Activated T-cell treated with anti-CD3 and anti-CD28 coated beads, Interleukin-2, amount 50 U/mL, for 72 hours (primary cell): Measurements from ENCODE around the gene SYNGAP1. TPM values are rescaled to one million over a fixed set of nuclear protein-coding genes. Genes with fewer than 3 reads are reported as not detected.
A peak's percentile ranks its signal among the peaks of the same experiment; 100 is the strongest.
"Not testable (repeated sequence)": the region's sequence is repeated elsewhere in the genome, so short reads cannot be mapped to it uniquely, and the experiment has no call there.

Experiments
- ATAC-seq, 2 donors: fragments of 150-1000 bp; cut with Tn5 transposase; replicated peaks in 1 of 2; 2 replicates each; pipeline ENCODE4 v1.10.0; 2021; ENCODE audit warnings: moderate library complexity in 2 of 2, mild to moderate bottlenecking in 1 of 2
- DNase-seq, 2 donors: peaks; one replicate each; pipeline ENCODE4 v3.0.0; 2021 to 2022; ENCODE audit warnings: mixed read lengths in 1 of 2
- H3K27ac Mint-ChIP-seq: one replicate; pipeline ENCODE4 v1.8.0; 2022; ENCODE audit warnings: mild to moderate bottlenecking, moderate library complexity, mixed read lengths
- H3K27me3 Mint-ChIP-seq: one replicate; pipeline ENCODE4 v1.8.0; 2022; ENCODE audit warnings: low read depth, mixed read lengths
- H3K36me3 Mint-ChIP-seq, 2 donors: one replicate each; pipeline ENCODE4 v1.8.0; 2022; ENCODE audit warnings: mixed read lengths in 2 of 2, mild to moderate bottlenecking in 1 of 2; ENCODE audit not compliant: insufficient read depth in 2 of 2
- H3K4me1 Mint-ChIP-seq: one replicate; pipeline ENCODE4 v1.8.0; 2022; ENCODE audit warnings: low read depth, mixed read lengths
- H3K4me3 Mint-ChIP-seq, 2 donors: one replicate each; pipeline ENCODE4 v1.8.0; 2022; ENCODE audit warnings: mild to moderate bottlenecking in 2 of 2, mixed read lengths in 2 of 2, moderate library complexity in 2 of 2
- H3K9me3 Mint-ChIP-seq, 2 donors: one replicate each; pipeline ENCODE4 v1.8.0; 2022; ENCODE audit warnings: mixed read lengths in 2 of 2
- total RNA-seq, 2 donors: library from RNA; stranded (reverse); gene quantifications; one replicate each; pipeline ENCODE4 v1.2.3, GENCODE V29; 2022

Gene SYNGAP1
- total RNA-seq, result 10 to 100 TPM; 86.9 to 91.5 TPM

- peaks cover 78% of the 10 kb centered on the region for H3K4me1 Mint-ChIP-seq
- DNase-seq (peak; percentile 52 to 54), ATAC-seq (no peak)
- no peaks in the 10 kb centered on the region for H3K9me3 Mint-ChIP-seq
- peak within 1 kb of the TSS; percentile 98 to 99 for H3K4me3 Mint-ChIP-seq
- peak within 1 kb of the TSS; percentile 99 for H3K27ac Mint-ChIP-seq
- peaks cover 14 to 17% of the 10 kb centered on the region in 2 donors for H3K36me3 Mint-ChIP-seq
- no peaks in the 10 kb centered on the region for H3K27me3 Mint-ChIP-seq
Observed at GRCh38 chr6:33419580-33420490, at the start of gene SYNGAP1. Gene SYNGAP1 (plus strand): TSS chr6:33420065. CDS start chr6:33420265, 200 bp downstream.

DNA sequence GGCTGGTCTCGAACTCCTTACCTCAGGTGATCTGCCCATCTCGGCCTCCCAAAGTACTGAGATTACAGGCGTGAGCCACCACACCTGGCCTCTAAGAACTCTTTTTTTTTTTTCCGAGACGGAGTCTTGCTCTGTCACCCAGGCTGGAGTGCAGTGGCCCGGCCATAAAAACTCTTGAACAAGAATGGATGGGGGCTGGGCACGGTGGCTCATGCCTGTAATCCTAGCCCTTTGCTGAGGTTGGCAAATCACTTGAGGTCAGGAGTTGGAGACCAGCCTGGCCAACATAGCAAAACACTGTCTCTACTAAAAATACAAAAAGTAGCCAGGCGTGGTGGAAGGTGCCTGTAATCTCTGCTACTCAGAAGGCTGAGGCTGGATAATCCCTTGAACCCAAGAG, 48.0 kb upstream of the SYNGAP1 start:
- not testable (repeated sequence) for H3K4me3 Mint-ChIP-seq, H3K36me3 Mint-ChIP-seq, H3K27ac Mint-ChIP-seq, DNase-seq, ATAC-seq, H3K9me3 Mint-ChIP-seq, H3K27me3 Mint-ChIP-seq
- peaks cover 13% of the 10 kb centered on the region for H3K4me1 Mint-ChIP-seq

GRCh38 chr6:33372526-33373123, 47.2 kb upstream of the SYNGAP1 start:
- peaks cover 13% of the 10 kb centered on the region for H3K4me1 Mint-ChIP-seq
- no peaks in the 10 kb centered on the region for H3K36me3 Mint-ChIP-seq
- no peak for DNase-seq
- H3K9me3 Mint-ChIP-seq, result no peaks in the 10 kb centered on the region
- no peaks in the 10 kb centered on the region for H3K27me3 Mint-ChIP-seq
- H3K4me3 Mint-ChIP-seq, result no peak overlapping the region
- no peak overlapping the region for H3K27ac Mint-ChIP-seq
- ATAC-seq, result no peak

- ATAC-seq (no peak), DNase-seq (no peak)
- Mint-ChIP-seq H3K27ac (peak overlapping the region; percentile 84), H3K9me3 (no peaks in the 10 kb centered on the region), H3K4me1 (peaks cover 13% of the 10 kb centered on the region), H3K4me3 (no peak overlapping the region), H3K27me3 (no peaks in the 10 kb centered on the region), H3K36me3 (no peaks in the 10 kb centered on the region)
Observed at GRCh38 chr6:33373960-33374910, 45.6 kb upstream of the SYNGAP1 start.

DNA sequence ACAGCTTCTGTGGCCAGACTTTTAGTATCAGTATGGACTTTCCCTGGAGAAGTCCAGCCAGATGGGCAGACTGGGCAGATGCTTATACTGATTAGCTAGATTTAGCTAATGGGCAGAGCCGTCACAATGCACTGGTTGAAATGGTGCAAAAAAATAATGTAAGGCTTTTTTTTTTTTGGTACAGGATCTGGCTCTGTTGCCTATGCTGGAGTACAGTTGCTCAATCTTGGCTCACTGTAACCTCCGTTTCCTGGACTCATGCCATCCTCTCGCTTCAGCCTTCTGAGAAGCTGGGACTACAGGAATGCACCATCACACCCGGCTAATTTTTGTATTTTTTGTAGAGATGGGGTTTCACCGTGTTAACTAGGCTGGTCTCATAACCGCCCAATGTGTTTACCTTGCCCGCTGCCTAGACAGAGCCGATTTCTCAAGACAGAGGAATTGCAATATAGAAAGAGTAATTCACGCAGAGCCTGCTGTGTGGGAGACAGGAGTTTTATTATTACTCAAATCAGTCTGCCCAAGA, 44.7 kb upstream of the SYNGAP1 start:
- Mint-ChIP-seq H3K9me3 (no peaks in the 10 kb centered on the region), H3K4me3 (no peak overlapping the region), H3K27ac (peak overlapping the region; percentile 84), H3K27me3 (no peaks in the 10 kb centered on the region), H3K4me1 (peaks cover 13% of the 10 kb centered on the region), H3K36me3 (no peaks in the 10 kb centered on the region)
- ATAC-seq, result no peak
- no peak for DNase-seq

- ATAC-seq, result no peak
- Mint-ChIP-seq H3K27ac (no peak overlapping the region), H3K4me1 (peaks cover 13% of the 10 kb centered on the region), H3K36me3 (no peaks in the 10 kb centered on the region), H3K27me3 (no peaks in the 10 kb centered on the region), H3K4me3 (no peak overlapping the region), H3K9me3 (no peaks in the 10 kb centered on the region)
- DNase-seq, result no peak
Observed at GRCh38 chr6:33377171-33377570, 42.7 kb upstream of the SYNGAP1 start.

DNA sequence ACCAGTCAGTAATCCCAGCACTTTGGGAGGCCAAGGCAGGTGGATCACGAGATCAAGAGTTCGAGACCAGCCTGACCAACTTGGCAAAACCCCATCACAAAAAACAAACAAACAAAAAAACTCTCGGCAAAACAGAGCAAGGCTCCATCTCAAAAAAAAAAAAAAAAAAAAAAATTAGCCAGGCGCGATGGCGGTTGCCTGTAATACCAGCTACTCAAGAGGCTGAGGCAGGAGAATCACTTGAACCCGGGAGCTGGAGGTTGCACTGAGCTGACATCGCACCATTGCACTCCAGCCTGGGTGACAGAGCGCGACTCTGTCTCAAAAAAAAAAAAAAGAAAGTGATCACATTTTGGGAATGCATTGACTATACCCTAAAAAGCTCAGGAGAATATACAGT, 40.7 kb upstream of the SYNGAP1 start:
- peaks cover 13% of the 10 kb centered on the region for H3K4me1 Mint-ChIP-seq
- H3K27me3 Mint-ChIP-seq, H3K9me3 Mint-ChIP-seq, ATAC-seq, DNase-seq, H3K27ac Mint-ChIP-seq, H3K4me3 Mint-ChIP-seq, H3K36me3 Mint-ChIP-seq: not testable (repeated sequence)

DNA sequence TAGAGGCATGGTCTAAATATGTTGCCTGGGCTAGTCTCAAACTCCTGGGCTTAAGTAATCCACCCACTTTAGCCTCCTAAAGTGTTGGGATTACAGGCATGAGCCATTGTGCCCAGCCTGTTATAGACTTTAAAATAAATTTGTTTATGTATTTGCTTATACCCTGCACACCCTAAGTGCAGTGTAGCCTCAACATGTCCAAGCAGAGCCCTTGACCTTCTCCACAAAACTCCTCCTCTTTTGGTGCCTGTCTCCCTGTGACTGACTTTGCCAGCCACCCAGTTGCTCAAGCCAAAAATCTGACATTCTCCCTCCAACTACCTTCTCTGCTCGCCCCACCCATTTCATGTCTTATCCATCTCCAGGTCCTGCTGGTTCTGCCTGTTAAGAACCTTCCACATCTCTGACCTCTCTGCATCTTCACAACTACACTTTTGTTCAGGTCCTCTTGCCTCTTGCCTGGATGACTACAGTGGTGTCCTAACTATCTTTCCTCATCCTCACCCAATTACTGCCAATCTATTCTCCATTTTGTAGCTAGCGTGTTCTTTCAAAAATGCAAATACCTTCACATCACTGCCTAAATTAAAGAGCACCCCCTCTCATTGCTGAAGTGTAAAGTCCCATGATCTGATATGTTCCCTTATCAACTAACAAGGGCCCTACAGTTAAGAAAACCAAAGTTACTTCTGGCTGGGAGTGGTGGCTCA, 39.4 kb upstream of the SYNGAP1 start:
- H3K27me3 Mint-ChIP-seq, result no peaks in the 10 kb centered on the region
- peaks cover 10% of the 10 kb centered on the region for H3K4me1 Mint-ChIP-seq
- no peak overlapping the region for H3K27ac Mint-ChIP-seq
- DNase-seq (no peak), ATAC-seq (no peak)
- H3K4me3 Mint-ChIP-seq, result no peak overlapping the region
- H3K36me3 Mint-ChIP-seq, result no peaks in the 10 kb centered on the region
- no peaks in the 10 kb centered on the region for H3K9me3 Mint-ChIP-seq

DNA sequence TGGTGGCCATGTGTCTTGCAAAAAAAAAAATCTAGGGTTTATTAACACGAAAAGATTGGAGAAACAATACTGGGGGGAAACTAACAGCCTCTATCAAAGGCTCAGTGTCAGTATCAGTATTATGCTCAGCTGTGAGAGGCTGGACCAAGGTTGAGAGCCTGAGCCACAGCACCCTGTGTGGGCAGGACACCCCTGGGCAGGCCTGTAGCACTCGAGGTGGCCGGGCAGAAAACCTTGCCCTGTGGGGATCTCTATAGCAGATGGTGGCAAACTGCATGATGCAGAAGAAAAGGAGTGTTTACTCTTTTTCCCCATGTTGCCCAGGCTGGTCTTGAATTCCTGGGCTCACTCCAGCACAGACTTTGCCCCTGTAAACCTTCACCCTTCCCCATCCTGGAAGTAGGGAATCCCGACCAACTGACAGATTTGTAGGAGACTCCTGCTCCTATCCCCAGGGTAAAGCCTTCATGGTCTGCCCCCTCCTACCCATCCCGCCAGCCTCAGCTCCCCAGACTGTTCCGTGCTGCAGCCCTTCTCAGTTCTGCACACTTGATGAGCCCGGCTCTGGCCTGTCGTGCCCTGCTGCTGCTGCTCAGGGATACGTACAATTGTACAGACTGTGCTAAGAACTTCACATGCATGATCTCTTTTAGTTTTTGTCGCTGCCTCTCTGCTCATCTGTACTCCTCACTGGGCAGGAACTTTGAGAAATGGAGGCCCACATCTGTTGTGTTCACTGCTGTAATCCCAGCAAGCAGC, 36.3 kb upstream of the SYNGAP1 start:
- no peaks in the 10 kb centered on the region for H3K36me3 Mint-ChIP-seq

DNA sequence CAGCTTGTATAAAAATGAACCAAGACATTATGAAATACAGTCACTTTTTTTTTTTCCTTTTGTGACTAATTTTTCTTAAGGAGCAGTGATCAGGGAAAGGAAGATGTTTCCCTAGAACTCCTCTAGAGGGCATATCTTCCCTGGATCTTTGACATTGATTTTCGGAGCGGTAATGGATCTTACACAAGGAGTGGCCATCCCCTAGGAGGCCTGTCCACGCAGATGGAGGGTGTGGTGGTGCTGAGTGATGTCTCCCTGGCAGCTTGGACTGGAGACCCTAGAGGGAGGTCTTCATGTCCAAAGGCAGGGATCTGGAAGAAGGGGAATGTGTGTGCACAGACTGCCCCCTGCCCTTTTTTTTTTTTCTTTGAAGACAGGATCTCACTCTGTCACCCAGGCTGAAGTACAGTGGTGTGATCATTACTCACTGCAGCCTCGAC, 35.3 kb upstream of the SYNGAP1 start:
- ATAC-seq (no peak), DNase-seq (no peak)
- Mint-ChIP-seq H3K27me3 (no peaks in the 10 kb centered on the region), H3K4me3 (no peak overlapping the region), H3K9me3 (no peaks in the 10 kb centered on the region), H3K27ac (no peak overlapping the region), H3K4me1 (no peaks in the 10 kb centered on the region), H3K36me3 (no peaks in the 10 kb centered on the region)

More for the DNA sequence above, 36.3 kb upstream of the SYNGAP1 start:
- Mint-ChIP-seq H3K27ac (no peak overlapping the region), H3K4me1 (no peaks in the 10 kb centered on the region), H3K27me3 (no peaks in the 10 kb centered on the region), H3K4me3 (no peak overlapping the region), H3K9me3 (no peaks in the 10 kb centered on the region)
- no peak for DNase-seq
- ATAC-seq, result no peak

GRCh38 chr6:33390173-33390572, 29.7 kb upstream of the SYNGAP1 start:
- H3K9me3 Mint-ChIP-seq, result no peaks in the 10 kb centered on the region
- ATAC-seq (no peak), DNase-seq (no peak)
- peak overlapping the region; percentile 66 for H3K27ac Mint-ChIP-seq
- peak overlapping the region in 1 of 2 donors; percentile 91 for H3K4me3 Mint-ChIP-seq
- peaks cover 13 to 22% of the 10 kb centered on the region in 2 donors for H3K36me3 Mint-ChIP-seq
- no peaks in the 10 kb centered on the region for H3K27me3 Mint-ChIP-seq
- peaks cover 41% of the 10 kb centered on the region for H3K4me1 Mint-ChIP-seq
